NCI-H146 treated with DMSO at 0.1 percent for 48 hours (cell line): Measurements from ENCODE around the gene MAP7.
"Not testable (repeated sequence)": the region's sequence is repeated elsewhere in the genome, so short reads cannot be mapped to it uniquely, and the experiment has no call there.

Source experiments
- DNase-seq: peaks from one replicate; lab custom pipeline; 2025; ENCODE audit not compliant: unreplicated experiment; lab: John Stamatoyannopoulos, UW

Gene MAP7

GRCh38 chr6:136471922-136472321 is 78.3 kb downstream of the MAP7 start:
- DNase-seq: no peak

GRCh38 chr6:136471372-136471771 is 78.8 kb downstream of the MAP7 start:
- DNase-seq: no peak

- DNase-seq: no peak
Observed at GRCh38 chr6:136470044-136470443, 80.2 kb downstream of the MAP7 start.

- DNase-seq: no peak
Observed at GRCh38 chr6:136469154-136469553, 81.1 kb downstream of the MAP7 start.

DNA sequence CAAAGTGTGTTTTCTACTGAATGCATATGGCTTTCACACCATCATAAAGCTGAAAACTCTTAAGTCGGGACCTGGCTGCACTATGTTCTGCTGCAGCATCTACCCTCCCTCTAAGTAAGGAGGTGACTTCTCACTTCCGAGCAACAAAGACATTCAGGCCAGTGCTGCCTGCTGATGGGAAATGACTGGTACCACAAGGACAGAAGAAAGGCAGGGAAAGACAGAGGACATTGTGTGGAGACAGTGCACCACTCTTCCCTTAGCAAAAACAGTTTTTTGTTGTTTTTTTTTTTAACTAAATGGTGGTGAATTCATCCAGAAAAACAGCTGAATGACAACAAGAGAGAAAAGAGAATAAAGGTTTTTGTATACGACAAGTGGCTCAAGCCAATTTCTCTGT is 81.5 kb downstream of the MAP7 start:
- DNase-seq: no peak

- DNase-seq: no peak
Observed at GRCh38 chr6:136467186-136467585, 83.0 kb downstream of the MAP7 start.

- peak; percentile 61 for DNase-seq
Observed at GRCh38 chr6:136466777-136467176, 83.4 kb downstream of the MAP7 start.

- DNase-seq: peak; percentile 26
Observed at GRCh38 chr6:136465766-136466303, 84.4 kb downstream of the MAP7 start.

DNA sequence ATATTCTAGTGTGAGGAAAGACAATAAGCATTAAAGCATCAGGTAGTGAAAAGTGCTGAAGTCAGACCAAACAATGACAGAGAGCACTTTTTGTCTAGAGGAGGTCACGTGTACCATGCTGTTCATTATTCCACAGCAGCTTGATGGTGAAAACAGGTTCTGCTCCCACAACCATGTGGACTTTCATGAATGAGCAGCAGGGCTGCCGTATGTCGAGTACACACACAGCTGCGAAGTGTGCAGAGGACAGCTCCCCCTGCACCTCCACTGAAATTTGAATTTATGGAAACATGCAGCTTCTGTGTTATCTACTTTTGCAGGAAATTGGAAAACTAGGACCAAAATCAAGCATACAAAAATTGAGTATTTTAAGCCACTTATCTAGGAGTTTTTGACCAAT is 85.3 kb downstream of the MAP7 start:
- DNase-seq: no peak

- DNase-seq: no peak
Observed at GRCh38 chr6:136464148-136464547, 86.1 kb downstream of the MAP7 start.

DNA sequence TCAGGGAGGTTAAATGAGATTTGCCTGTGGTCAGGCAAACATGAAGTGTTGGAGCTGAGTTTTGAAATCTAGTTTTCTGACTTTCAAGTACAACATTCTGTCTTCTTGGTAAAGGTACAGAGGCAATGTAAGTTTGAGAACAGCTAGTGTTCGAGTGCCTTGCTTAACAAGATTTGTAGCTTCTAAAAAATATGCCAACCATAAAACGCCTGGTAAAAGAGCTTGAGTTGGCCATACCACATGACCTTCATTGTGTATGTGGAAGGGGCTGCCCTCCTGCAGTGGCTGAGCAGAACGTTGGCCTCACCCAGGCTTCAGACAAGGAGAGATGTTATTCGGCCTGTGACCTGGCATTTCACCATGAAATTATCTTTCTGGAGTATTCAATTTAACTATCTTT is 86.5 kb downstream of the MAP7 start:
- DNase-seq: no peak

DNA sequence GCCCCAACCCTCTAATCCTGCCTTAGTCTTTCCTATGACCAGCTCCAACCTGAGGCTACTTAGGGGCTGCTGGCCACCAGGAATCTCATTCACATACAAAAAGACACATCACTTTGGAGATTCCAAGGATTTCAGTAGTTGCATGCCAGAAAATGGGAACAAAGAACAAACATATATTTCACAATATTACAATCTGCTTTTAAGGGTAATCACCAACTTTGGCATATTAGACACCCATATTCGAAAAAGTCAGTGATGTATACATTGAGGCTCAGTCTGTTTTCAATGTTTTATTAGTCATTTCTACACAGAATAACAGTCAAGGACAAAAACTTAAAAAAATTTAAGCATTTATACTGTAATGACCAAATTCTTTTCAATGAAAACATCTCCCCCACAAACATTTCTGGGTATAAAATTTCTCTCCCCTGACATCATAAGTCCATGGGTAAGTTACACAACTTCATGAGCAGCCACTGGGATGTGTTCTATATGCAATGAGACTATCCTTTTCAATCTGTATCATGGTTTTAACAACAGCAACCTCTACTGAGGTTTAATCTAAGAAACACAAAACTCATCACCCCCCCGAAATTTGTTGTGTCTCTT is 103.5 kb downstream of the MAP7 start:
- no peak for DNase-seq

GRCh38 chr6:136446145-136446544 is 104.1 kb downstream of the MAP7 start:
- DNase-seq: no peak

GRCh38 chr6:136445063-136445462 is 105.2 kb downstream of the MAP7 start:
- no peak for DNase-seq

- DNase-seq: no peak
Observed at GRCh38 chr6:136440203-136440602, 110.0 kb downstream of the MAP7 start.

DNA sequence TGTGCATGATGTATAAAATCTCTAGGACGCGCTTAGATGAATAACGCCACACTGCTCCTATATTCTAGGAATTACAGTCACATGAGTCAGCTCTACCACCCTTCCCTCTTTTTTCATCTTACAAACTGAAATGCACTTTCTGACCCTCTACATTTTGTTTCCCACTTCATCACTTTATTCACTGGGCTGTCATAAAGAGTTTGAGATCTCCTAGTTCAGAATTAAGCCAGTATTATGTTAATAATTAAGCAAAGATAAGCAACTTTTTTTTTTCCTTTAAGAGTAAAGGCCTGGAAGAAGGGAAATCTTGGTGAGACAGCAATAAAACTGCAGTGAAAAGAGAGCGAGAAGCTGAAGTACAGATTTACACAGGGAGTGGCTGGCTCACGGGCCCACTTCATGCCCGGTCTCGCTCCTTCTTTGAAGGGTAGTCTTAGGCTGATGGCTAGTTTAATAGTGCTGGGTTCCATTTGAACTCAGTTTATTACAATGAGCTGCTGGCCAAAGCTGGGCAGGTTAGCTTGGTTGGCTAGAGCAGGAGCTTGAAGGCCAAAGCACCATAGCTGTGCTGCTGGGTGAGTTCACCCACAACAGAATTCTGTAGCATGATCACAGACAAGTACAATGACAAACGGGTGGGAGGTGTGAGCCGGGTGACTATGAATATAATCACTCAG is 110.6 kb downstream of the MAP7 start:
- no peak for DNase-seq

DNA sequence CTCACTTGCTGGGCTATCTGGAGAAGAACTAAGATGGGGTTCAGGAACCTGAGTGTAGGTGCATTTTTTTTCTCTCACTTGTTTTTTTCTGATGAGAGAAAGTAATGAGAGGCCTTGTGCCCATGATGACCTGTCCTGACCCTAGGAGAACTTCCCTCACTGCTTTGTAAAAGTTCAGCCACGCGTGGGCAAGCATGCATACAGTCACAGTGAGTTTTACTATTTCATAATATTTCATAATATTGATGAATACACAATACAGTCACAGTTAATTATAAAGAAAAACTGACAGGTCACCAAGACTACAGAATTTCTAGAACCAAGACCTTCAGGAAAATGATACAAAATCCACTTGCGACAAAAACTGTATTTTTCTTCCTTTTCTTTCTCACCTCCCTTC is 111.8 kb downstream of the MAP7 start:
- no peak for DNase-seq

- no peak for DNase-seq
Observed at GRCh38 chr6:136437246-136437645, 113.0 kb downstream of the MAP7 start.

GRCh38 chr6:136435101-136435500 is 115.1 kb downstream of the MAP7 start:
- DNase-seq: peak; percentile 75

- not testable (repeated sequence) for DNase-seq
Observed at GRCh38 chr6:136431306-136431705, 118.9 kb downstream of the MAP7 start.

DNA sequence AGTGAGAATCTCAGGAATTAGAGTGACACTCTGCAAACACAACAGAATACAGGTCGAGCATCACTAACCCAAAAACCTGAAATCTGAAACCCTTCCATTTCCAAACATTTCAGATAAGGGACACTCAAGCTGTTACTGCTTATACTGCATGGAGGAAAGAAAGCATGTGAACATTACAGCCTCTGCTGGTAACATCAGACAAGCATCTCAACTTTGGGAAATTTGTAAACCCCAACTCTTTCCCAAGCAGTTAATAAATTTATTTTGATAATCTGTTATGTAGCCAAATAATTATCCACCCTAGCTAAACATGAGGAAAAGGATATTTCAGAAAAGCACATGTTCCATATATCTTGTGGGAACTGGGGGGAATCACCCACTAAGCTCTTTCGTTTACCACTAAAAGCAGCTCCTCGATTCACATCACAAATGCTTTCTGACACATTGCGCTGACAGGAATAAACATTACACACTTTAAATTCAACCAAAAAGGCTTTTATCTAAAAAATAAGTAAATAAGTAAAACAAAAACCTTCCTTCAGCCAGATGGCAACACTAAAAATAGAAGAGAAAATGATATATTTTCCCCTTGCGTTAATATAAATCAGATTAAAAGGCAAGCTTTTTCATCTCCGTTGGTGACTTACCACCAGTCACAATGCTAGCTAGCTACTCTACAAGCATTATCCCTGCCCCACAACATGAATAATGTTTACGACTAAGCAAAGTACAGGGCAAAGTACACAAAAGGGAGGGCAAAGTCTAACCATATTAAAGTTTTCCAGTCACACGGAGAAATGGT is 120.8 kb downstream of the MAP7 start:
- DNase-seq: peak; percentile 60

DNA sequence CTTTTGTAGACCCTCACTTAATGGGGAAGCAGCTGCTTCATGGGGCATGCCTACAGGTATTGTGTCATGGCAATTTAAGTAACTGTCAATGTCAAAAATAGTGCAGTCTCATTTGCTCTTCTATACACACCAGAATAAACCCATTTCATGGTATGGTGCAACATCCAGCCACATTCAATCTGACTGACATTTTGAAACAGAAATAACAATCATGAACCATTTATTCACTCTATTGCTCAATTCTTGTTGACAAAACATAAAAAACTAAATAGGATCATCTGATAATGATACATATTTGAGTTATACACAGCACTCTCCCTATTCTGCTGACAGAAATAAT is 122.9 kb downstream of the MAP7 start:
- DNase-seq: no peak
